Measurements from ENCODE around the gene TRAF7. TPM values are rescaled to one million over a fixed set of nuclear protein-coding genes. Genes with fewer than 3 reads are reported as not detected.
"Not testable (repeated sequence)": the region's sequence is repeated elsewhere in the genome, so short reads cannot be mapped to it uniquely, and the experiment has no call there.

Gene TRAF7
- total RNA-seq, 3 donors from 2014 or later = 91.5 to 104 (median 94.0) TPM

DNA sequence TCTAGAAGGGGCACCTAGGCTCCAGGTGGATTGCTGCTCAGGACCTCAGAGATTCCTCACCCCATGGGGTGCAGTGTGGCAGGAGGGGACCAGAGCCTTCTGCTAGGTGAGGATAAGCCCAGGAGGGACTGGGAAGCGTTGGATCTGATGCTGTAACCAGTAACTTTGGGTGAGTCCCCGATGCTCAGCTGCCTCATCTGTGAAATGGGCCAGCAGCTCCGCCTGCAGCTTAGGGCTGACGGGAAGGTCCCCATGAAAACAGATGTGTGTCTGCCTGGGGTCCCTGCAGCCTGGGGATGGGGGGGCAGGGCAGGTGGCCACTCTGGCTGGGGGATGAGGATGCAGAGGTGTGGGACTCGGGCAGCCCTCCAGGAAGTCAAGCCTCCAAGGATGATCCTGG, 43.5 kb downstream of the TRAF7 start:
- peaks cover 14% of the 10 kb centered on the region for H3K4me1 ChIP-seq (ENCODE audit: low read depth)
- DNase-seq = no peak
- H3K9me3 ChIP-seq = no peaks in the 10 kb centered on the region
- ATAC-seq = no peak
- intact Hi-C loops (cut with DNase I, micrococcal nuclease) = no loop called here
- no peak overlapping the region for H3K4me3 ChIP-seq
- TF ChIP-seq CTCF (IDR thresholded peaks at IDR 0.05) = no peak
- no peaks in the 10 kb centered on the region for H3K36me3 ChIP-seq (ENCODE audit: low read depth)

- Histone ChIP-seq H3K9me3 (no peaks in the 10 kb centered on the region), H3K4me3 (no peak overlapping the region), H3K36me3 (ENCODE audit: low read depth) (no peaks in the 10 kb centered on the region), H3K4me1 (ENCODE audit: low read depth) (peaks cover 15% of the 10 kb centered on the region)
- DNase-seq (no peak), ATAC-seq (no peak)
- no peak for TF ChIP-seq CTCF (IDR thresholded peaks at IDR 0.05)
- intact Hi-C loops (cut with DNase I, micrococcal nuclease) = no loop called here
Measured at GRCh38 chr16:2199621-2200139, 44.1 kb downstream of the TRAF7 start.

DNA sequence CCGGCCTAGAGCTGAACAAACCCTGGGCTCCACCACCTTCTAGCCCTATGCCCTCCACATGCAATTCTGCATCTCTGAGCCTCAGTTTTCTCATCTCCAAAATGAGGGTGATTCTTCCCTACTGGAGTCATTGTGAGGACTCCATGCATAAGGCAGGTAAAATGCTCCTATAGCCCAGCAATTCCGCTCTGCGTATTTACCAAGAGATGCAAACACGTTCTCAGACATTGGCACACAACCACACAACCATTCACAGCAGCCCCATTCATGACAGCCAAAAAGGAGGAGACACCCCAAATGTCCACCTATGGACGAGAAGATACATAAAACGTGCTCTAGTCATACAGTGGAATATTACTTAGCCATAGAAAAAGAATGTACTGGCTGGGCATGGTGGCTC, 44.7 kb downstream of the TRAF7 start:
- Histone ChIP-seq H3K9me3 (no peaks in the 10 kb centered on the region), H3K36me3 (ENCODE audit: low read depth) (no peaks in the 10 kb centered on the region), H3K4me1 (ENCODE audit: low read depth) (peaks cover 13% of the 10 kb centered on the region), H3K4me3 (no peak overlapping the region)
- ATAC-seq (no peak), DNase-seq (no peak)
- intact Hi-C loops (cut with DNase I, micrococcal nuclease) = no loop called here
- TF ChIP-seq CTCF (IDR thresholded peaks at IDR 0.05) = no peak

DNA sequence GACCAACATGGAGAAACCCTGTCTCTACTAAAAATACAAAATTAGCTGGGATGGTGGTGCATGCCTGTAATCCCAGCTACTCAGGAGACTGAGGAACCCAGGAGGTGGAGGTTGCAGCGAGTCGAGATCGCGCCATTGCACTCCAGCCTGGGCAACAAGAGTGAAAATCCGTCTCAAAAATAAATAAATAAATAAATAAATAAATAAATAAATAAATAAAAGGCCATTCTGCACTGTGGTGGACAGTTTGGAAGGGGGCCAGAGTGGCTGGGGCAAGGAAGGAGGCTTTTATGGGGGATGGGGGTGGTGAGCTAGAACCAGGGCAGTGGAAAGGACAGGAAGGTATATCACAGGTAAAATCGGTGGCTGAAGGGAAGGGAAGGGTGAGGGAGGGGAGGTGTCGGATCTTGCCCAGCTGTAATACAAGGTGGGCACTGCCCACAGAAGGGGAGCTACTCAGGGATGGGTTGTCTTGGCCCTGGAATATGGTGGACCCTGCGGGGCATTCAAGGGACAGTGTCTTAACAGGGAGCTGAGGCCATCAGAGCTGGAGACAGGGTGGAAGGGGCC, 47.6 kb downstream of the TRAF7 start:
- H3K9me3 ChIP-seq; intact Hi-C loops (cut with DNase I, micrococcal nuclease); H3K36me3 ChIP-seq (ENCODE audit: low read depth); DNase-seq; H3K4me3 ChIP-seq; ATAC-seq: not testable (repeated sequence)
- peaks cover 13% of the 10 kb centered on the region for H3K4me1 ChIP-seq (ENCODE audit: low read depth)

GRCh38 chr16:2204416-2205103, 49.0 kb downstream of the TRAF7 start:
- no peak for ATAC-seq
- intact Hi-C loops (cut with DNase I, micrococcal nuclease) = no loop called here
- Histone ChIP-seq H3K9me3 (no peaks in the 10 kb centered on the region), H3K4me1 (ENCODE audit: low read depth) (peaks cover 13% of the 10 kb centered on the region), H3K36me3 (ENCODE audit: low read depth) (no peaks in the 10 kb centered on the region), H3K4me3 (peak overlapping the region; percentile 65)
- TF ChIP-seq CTCF (IDR thresholded peaks at IDR 0.05) = no peak
- no peak for DNase-seq

All from mucosa of descending colon (tissue), 3 donors.